ENCODE results near the gene CLEC6A.
"Not testable (repeated sequence)": the region's sequence is repeated elsewhere in the genome, so short reads cannot be mapped to it uniquely, and the experiment has no call there.

Gene CLEC6A

GRCh38 chr12:8495671-8496070, 39.9 kb downstream of the CLEC6A start:
- H3K4me1 ChIP-seq (ENCODE audit: control insufficient read depth in 2 of 2, insufficient read depth in 1 of 2, low read depth in 1 of 2, low read length in 2 of 2); H3K9ac ChIP-seq (ENCODE audit: low read depth, low read length, poor library complexity); H4K91ac ChIP-seq (ENCODE audit: low read depth, low read length, poor library complexity); H3K4ac ChIP-seq (ENCODE audit: low read length); H3K23ac ChIP-seq (ENCODE audit: low read depth, low read length, poor library complexity); H2BK15ac ChIP-seq (ENCODE audit: low read length); DNase-seq (ENCODE audit: low spot score); H3K79me1 ChIP-seq (ENCODE audit: low read depth, low read length); H3K4me2 ChIP-seq (ENCODE audit: insufficient read depth, low read length, poor library complexity, severe bottlenecking); H3K27ac ChIP-seq (replicated peaks; ENCODE audit: low read length); H3K4me3 ChIP-seq (ENCODE audit: low read length in 2 of 2); H2BK12ac ChIP-seq (ENCODE audit: low read length); H3K18ac ChIP-seq (ENCODE audit: low read length); H3K27me3 ChIP-seq (ENCODE audit: control insufficient read depth in 3 of 3, insufficient read depth in 3 of 3, low read depth in 1 of 3, low read length in 3 of 3); H3K9me3 ChIP-seq (replicated peaks in 1 of 2; ENCODE audit: control insufficient read depth in 2 of 2, insufficient read depth in 1 of 2, low read depth in 1 of 2, low read length in 2 of 2); H4K8ac ChIP-seq (ENCODE audit: low read depth, low read length); H2BK120ac ChIP-seq (ENCODE audit: low read depth, low read length); H3K14ac ChIP-seq (ENCODE audit: low read length); H3K36me3 ChIP-seq (replicated peaks in 1 of 2; ENCODE audit: control insufficient read depth in 2 of 2, insufficient read depth in 2 of 2, low read length in 2 of 2); H2AFZ ChIP-seq (ENCODE audit: low read length); H2AK5ac ChIP-seq (ENCODE audit: low read depth, low read length); H2BK5ac ChIP-seq (ENCODE audit: low read length): not testable (repeated sequence)
- WGBS, 2 donors (ENCODE audit: extremely low coverage in 2 of 2, insufficient read length in 2 of 2, insufficient replicate concordance in 1 of 2): no CpG with 5 or more reads among the region's 4 CpGs

GRCh38 chr12:8496074-8496473, 40.3 kb downstream of the CLEC6A start:
- not testable (repeated sequence) for H3K9ac ChIP-seq (ENCODE audit: low read depth, low read length, poor library complexity); H2BK12ac ChIP-seq (ENCODE audit: low read length); H2AK5ac ChIP-seq (ENCODE audit: low read depth, low read length); H3K27me3 ChIP-seq (ENCODE audit: control insufficient read depth in 3 of 3, insufficient read depth in 3 of 3, low read depth in 1 of 3, low read length in 3 of 3); H3K23ac ChIP-seq (ENCODE audit: low read depth, low read length, poor library complexity); H3K4me3 ChIP-seq (ENCODE audit: low read length in 2 of 2); H3K18ac ChIP-seq (ENCODE audit: low read length); H4K8ac ChIP-seq (ENCODE audit: low read depth, low read length); H2AFZ ChIP-seq (ENCODE audit: low read length); DNase-seq (ENCODE audit: low spot score); H2BK5ac ChIP-seq (ENCODE audit: low read length); H3K79me1 ChIP-seq (ENCODE audit: low read depth, low read length); H2BK120ac ChIP-seq (ENCODE audit: low read depth, low read length); H3K14ac ChIP-seq (ENCODE audit: low read length); H3K4ac ChIP-seq (ENCODE audit: low read length); H2BK15ac ChIP-seq (ENCODE audit: low read length); H3K4me2 ChIP-seq (ENCODE audit: insufficient read depth, low read length, poor library complexity, severe bottlenecking); H3K27ac ChIP-seq (replicated peaks; ENCODE audit: low read length); H3K36me3 ChIP-seq (replicated peaks in 1 of 2; ENCODE audit: control insufficient read depth in 2 of 2, insufficient read depth in 2 of 2, low read length in 2 of 2); H3K9me3 ChIP-seq (replicated peaks in 1 of 2; ENCODE audit: control insufficient read depth in 2 of 2, insufficient read depth in 1 of 2, low read depth in 1 of 2, low read length in 2 of 2); H4K91ac ChIP-seq (ENCODE audit: low read depth, low read length, poor library complexity); H3K4me1 ChIP-seq (ENCODE audit: control insufficient read depth in 2 of 2, insufficient read depth in 1 of 2, low read depth in 1 of 2, low read length in 2 of 2)
- no CpG with 5 or more reads among the region's 7 CpGs for WGBS, 2 donors (ENCODE audit: extremely low coverage in 2 of 2, insufficient read length in 2 of 2, insufficient replicate concordance in 1 of 2)

GRCh38 chr12:8499616-8500015, 43.9 kb downstream of the CLEC6A start:
- Histone ChIP-seq H3K4me1 (ENCODE audit: control insufficient read depth in 2 of 2, insufficient read depth in 1 of 2, low read depth in 1 of 2, low read length in 2 of 2) (no peaks in the 10 kb centered on the region), H2AFZ (ENCODE audit: low read length) (no peak overlapping the region), H3K27me3 (ENCODE audit: control insufficient read depth in 3 of 3, insufficient read depth in 3 of 3, low read depth in 1 of 3, low read length in 3 of 3) (peaks cover 0 to 8% (median 0%) of the 10 kb centered on the region in 3 experiments), H3K9me3 (replicated peaks in 1 of 2; ENCODE audit: control insufficient read depth in 2 of 2, insufficient read depth in 1 of 2, low read depth in 1 of 2, low read length in 2 of 2) (no peaks in the 10 kb centered on the region), H3K79me1 (ENCODE audit: low read depth, low read length) (no peaks in the 10 kb centered on the region), H3K4me3 (ENCODE audit: low read length in 2 of 2) (no peak overlapping the region), H4K91ac (ENCODE audit: low read depth, low read length, poor library complexity) (no peak overlapping the region), H3K14ac (ENCODE audit: low read length) (no peak overlapping the region), H3K9ac (ENCODE audit: low read depth, low read length, poor library complexity) (no peak overlapping the region), H3K27ac (replicated peaks; ENCODE audit: low read length) (no peak overlapping the region), H4K8ac (ENCODE audit: low read depth, low read length) (no peak overlapping the region), H2BK120ac (ENCODE audit: low read depth, low read length) (no peak overlapping the region), H2BK12ac (ENCODE audit: low read length) (no peak overlapping the region), H3K36me3 (replicated peaks in 1 of 2; ENCODE audit: control insufficient read depth in 2 of 2, insufficient read depth in 2 of 2, low read length in 2 of 2) (no peaks in the 10 kb centered on the region), H3K4me2 (ENCODE audit: insufficient read depth, low read length, poor library complexity, severe bottlenecking) (no peak overlapping the region), H3K23ac (ENCODE audit: low read depth, low read length, poor library complexity) (no peak overlapping the region), H2AK5ac (ENCODE audit: low read depth, low read length) (no peak overlapping the region), H2BK5ac (ENCODE audit: low read length) (no peak overlapping the region), H3K4ac (ENCODE audit: low read length) (no peak overlapping the region), H3K18ac (ENCODE audit: low read length) (no peak overlapping the region), H2BK15ac (ENCODE audit: low read length) (no peak overlapping the region)
- no CpG with 5 or more reads among the region's 4 CpGs for WGBS, 2 donors (ENCODE audit: extremely low coverage in 2 of 2, insufficient read length in 2 of 2, insufficient replicate concordance in 1 of 2)
- no peak for DNase-seq (ENCODE audit: low spot score)

DNA sequence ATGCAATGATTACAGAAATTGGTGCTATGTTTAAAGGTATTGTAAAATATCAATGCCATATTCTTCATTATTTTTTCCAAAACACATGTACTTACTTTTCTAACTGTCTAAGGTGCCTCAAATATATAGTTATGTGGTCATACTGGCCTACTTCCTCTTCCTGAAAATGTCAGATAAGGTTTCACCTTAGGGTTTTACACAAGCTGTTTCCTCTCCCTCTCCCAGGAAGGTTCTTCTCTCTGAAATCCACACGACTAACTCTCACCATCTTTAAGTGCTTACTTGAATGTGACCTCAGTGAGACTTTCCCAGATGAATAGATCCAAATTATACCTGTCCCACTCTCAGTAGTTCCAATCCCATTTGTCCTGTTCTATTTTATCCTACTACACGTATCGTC, 46.0 kb downstream of the CLEC6A start:
- H3K79me1 ChIP-seq (ENCODE audit: low read depth, low read length): no peaks in the 10 kb centered on the region
- H2AFZ ChIP-seq (ENCODE audit: low read length): no peak overlapping the region
- no peak overlapping the region for H3K9ac ChIP-seq (ENCODE audit: low read depth, low read length, poor library complexity)
- no peak overlapping the region for H2BK15ac ChIP-seq (ENCODE audit: low read length)
- H3K23ac ChIP-seq (ENCODE audit: low read depth, low read length, poor library complexity): no peak overlapping the region
- no peak for DNase-seq (ENCODE audit: low spot score)
- H2AK5ac ChIP-seq (ENCODE audit: low read depth, low read length): no peak overlapping the region
- H3K4me2 ChIP-seq (ENCODE audit: insufficient read depth, low read length, poor library complexity, severe bottlenecking): no peak overlapping the region
- no peak overlapping the region for H4K8ac ChIP-seq (ENCODE audit: low read depth, low read length)
- H4K91ac ChIP-seq (ENCODE audit: low read depth, low read length, poor library complexity): no peak overlapping the region
- no peak overlapping the region for H3K4ac ChIP-seq (ENCODE audit: low read length)
- no peak overlapping the region for H2BK120ac ChIP-seq (ENCODE audit: low read depth, low read length)
- H3K36me3 ChIP-seq (replicated peaks in 1 of 2; ENCODE audit: control insufficient read depth in 2 of 2, insufficient read depth in 2 of 2, low read length in 2 of 2): no peaks in the 10 kb centered on the region
- 100% methylated on average over 2 of the region's 3 CpGs; no CpG with 5 or more reads in 1 of the 2 donors for WGBS, 2 donors (ENCODE audit: extremely low coverage in 2 of 2, insufficient read length in 2 of 2, insufficient replicate concordance in 1 of 2)
- no peaks in the 10 kb centered on the region for H3K9me3 ChIP-seq (replicated peaks in 1 of 2; ENCODE audit: control insufficient read depth in 2 of 2, insufficient read depth in 1 of 2, low read depth in 1 of 2, low read length in 2 of 2)
- H3K27ac ChIP-seq (replicated peaks; ENCODE audit: low read length): no peak overlapping the region
- H3K4me3 ChIP-seq (ENCODE audit: low read length in 2 of 2): no peak overlapping the region
- no peaks in the 10 kb centered on the region for H3K4me1 ChIP-seq (ENCODE audit: control insufficient read depth in 2 of 2, insufficient read depth in 1 of 2, low read depth in 1 of 2, low read length in 2 of 2)
- H3K14ac ChIP-seq (ENCODE audit: low read length): no peak overlapping the region
- no peak overlapping the region for H3K18ac ChIP-seq (ENCODE audit: low read length)
- H3K27me3 ChIP-seq (ENCODE audit: control insufficient read depth in 3 of 3, insufficient read depth in 3 of 3, low read depth in 1 of 3, low read length in 3 of 3): peaks cover 0 to 8% (median 0%) of the 10 kb centered on the region in 3 experiments
- no peak overlapping the region for H2BK12ac ChIP-seq (ENCODE audit: low read length)
- H2BK5ac ChIP-seq (ENCODE audit: low read length): no peak overlapping the region
